Superior temporal gyrus (tissue), 1 donor: ENCODE measurements around the gene FIZ1.

ENCODE experiments used
- DNase-seq: peaks from one replicate; pipeline ENCODE4 v3.0.0-alpha.2; 2016; ENCODE audit errors: extremely low spot score

Gene FIZ1

GRCh38 chr19:55543567-55543966 is 55.8 kb downstream of the FIZ1 start:
- no peak for DNase-seq

DNA sequence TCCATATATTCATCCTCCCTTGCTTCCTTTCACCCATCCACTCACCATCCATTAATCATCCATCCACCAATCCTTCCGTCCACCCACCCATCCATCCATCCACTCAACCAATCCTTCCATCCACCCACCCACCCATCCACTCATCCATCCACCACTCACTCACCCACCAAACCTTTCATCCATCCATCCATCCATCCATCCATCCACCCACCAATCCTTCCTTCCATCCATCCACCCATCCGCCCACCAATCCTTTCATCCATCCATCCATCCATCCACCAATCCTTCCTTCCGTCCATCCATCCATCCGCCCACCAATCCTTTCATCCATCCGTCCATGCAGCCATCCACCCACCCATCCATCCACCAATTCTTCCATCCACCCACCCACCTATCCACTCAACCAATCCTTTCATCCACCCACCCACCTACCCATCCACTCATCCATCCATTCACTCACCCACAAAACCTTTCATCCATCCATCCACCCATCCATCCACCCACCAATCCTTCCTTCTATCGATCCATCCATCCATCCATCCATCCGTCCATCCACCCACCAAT is 56.9 kb downstream of the FIZ1 start:
- DNase-seq: no peak
